GM12865 (cell line): Measurements from ENCODE around the gene S100A4.

Experiments used
- DNase-seq: peaks from one replicate; pipeline ENCODE4 v3.0.0; 2010; ENCODE audit warnings: low read depth
- H3K4me3 ChIP-seq: 2 replicates; pipeline ENCODE4 v1.5.1; 2011; ENCODE audit warnings: mild to moderate bottlenecking, low read depth, low read length, control low read depth
- TF ChIP-seq, protein P1 (sequence below): IDR thresholded peaks from 2 replicates; pipeline ENCODE4 v1.5.1; 2011; ENCODE audit warnings: low read length, control low read depth, low read depth, inconsistent platforms; ENCODE audit not compliant: insufficient read depth; ENCODE audit errors: missing control alignments

The S100A4 gene

DNA sequence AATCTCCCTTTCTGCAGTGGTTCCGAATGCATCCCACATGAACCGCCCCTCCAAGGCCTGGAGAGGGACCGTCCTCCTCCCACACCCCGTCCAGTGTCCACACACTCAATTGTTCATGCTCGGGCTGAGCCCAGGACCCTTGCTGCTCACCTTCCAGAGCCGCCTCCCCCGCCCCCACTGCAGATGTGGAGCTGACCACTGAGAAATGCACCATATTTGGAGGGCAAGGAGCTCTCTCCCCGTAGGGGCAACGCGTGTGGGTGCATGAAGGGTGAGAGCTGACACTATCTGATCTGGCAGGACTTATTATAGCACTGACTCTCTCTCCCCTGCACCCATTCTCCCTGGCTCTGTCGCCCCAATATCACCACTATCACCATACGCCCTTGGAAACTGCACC, 7.5 kb upstream of the S100A4 start:
- TF ChIP-seq, protein P1, sequence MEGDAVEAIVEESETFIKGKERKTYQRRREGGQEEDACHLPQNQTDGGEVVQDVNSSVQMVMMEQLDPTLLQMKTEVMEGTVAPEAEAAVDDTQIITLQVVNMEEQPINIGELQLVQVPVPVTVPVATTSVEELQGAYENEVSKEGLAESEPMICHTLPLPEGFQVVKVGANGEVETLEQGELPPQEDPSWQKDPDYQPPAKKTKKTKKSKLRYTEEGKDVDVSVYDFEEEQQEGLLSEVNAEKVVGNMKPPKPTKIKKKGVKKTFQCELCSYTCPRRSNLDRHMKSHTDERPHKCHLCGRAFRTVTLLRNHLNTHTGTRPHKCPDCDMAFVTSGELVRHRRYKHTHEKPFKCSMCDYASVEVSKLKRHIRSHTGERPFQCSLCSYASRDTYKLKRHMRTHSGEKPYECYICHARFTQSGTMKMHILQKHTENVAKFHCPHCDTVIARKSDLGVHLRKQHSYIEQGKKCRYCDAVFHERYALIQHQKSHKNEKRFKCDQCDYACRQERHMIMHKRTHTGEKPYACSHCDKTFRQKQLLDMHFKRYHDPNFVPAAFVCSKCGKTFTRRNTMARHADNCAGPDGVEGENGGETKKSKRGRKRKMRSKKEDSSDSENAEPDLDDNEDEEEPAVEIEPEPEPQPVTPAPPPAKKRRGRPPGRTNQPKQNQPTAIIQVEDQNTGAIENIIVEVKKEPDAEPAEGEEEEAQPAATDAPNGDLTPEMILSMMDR = no peak
- H3K4me3 ChIP-seq = no peak overlapping the region
- DNase-seq = no peak

DNA sequence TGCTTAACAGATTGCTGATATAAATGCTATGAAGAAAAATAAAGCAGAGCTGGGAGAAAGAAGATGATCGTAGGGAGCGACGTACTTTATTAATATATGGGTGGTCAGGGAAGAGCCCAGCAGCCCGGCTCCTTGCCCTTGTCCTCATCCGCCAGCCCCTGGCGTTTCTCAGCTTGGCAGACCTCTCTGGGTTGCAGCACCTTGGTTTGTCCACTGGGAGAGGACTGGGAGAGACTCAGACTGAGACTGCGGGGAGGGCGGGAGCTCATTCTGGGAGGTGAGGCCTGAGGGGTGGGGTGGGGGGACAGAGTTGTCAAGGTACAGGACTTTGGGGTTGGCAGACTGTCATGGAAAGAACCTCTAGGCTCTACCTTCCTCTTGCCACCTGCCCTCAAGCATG, 6.7 kb upstream of the S100A4 start:
- DNase-seq = no peak
- no peak overlapping the region for H3K4me3 ChIP-seq
- TF ChIP-seq, protein P1 = no peak

DNA sequence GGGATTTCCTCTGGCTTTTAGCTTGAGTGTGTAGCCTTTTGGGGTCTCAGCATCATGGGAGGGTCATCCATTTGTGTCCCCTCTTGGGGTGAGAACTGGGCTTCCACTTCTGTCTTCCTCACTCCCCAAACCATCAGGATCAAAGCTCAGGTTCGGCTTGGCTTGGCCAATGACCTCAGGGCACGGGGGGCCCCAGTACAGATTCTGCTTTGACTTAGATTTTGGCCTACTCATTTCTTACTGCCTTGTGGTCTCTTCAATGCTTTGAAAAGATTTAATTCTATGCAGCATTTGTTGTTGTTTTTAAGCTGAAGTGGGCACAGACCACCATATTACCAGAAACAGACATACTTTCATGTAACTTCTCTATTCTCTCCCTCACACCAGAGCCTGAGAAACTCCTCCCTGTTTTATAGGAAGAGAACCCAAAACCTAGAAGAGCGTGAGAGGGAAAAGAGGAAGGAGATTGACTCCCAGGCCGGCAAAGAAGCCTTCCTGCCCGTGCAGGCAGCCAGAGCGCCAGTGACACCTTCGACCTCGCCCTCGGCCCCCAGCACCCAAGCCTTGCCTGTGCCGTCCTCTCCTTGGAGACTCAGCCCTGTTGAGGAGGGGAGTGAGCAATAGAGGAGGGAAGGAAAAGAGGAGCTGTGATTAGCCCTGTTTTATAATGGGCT, 5.4 kb upstream of the S100A4 start:
- H3K4me3 ChIP-seq = no peak overlapping the region
- TF ChIP-seq, protein P1 = no peak
- no peak for DNase-seq

DNA sequence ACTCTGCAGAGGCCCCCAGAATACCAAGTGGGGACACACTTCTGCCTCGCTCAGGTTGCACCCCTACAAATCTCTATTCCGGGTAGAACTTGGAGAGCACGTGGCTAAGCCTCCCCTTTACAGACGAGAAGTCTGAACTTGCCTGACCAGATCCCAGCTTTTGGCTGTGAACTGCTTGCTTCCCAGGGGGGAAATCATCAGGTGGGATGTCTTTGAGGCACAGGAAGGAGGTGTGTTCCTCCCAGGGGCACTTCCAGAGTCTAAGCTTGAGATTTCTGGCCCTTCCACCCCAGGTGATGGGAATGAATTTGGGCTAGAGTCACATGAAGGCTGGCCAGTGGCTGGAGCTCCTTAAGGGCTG, 4.8 kb upstream of the S100A4 start:
- H3K4me3 ChIP-seq = no peak overlapping the region
- TF ChIP-seq, protein P1 = no peak
- no peak for DNase-seq

DNA sequence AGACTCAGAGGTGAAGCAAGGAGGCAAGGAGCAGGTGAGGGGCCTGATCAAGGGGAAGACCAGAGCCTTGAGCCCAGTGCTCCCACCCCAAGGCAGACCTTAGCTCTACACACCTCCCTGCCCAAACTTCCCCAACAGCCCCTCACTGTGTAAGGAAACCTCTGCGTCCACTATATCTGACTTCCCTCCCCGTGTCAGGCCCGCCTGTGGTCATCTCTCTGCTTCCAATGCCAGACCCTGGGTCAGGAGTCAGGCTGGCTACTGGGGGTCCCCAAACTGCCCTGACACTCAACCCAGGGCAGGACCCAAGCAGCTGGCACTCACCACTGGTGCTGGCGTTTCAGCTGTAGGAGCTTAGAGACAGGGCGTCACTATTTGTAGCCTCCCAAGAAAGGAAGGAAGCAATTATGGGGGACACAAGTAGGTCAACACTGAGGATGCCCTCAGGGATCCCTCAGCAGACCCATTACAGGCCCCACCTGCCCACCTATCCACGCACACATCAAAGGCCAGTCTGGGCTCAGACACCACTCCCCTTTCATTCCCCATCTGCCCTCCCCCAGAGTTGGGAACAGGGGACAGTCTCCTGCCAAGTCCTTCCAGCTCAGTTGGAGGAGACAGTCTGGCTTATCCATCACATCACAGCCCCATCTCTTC, 4.3 kb upstream of the S100A4 start:
- H3K4me3 ChIP-seq = no peak overlapping the region

DNA sequence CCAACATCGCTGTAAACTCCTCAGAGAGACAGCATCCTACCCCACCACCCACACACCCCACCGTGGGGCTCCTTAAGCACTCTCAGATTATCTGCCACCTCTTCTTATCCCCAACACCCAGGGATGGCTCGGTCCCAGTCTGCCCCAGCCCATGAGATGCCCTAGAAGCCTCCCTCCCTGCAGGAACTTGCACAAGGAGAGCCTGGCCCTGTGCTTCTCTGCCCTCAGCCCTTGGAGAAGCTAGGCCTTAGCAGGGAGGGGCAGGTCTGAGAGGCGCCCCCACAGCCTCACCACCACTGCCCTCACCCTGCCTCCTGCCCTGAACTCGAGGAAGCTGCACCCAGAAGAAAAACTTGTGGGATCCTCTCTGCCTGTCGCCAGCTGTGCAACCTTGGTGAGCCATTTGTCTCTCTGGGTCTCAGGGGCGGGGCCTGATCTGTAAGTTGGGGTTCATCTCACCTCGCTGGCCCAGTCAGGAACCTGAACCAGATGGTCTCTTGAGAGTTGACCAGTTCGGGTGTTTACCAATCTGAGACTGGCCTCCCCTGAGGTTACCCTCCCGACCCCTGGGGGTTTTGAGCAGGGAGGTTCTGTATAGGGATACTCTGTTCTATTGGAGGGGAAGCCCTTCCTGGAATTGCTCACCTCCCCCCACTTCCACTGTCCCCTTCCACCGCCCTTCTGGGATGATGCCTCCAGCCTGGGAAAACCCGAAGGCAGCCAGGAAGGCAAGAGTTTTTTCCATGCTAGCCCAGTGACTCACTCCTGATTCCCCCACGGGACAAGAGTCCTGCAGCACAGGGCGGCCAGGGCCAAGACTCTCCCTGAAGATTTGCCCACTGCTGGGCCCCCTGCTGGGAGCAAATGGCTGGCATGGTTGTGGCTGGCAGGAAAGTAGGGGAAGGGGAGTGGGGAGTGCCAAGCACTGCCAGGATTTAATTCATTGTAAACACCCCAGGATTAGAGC, 3.4 kb upstream of the S100A4 start, which contains the start of gene S100A3:
TSS of gene S100A3 (minus strand) at position 537 of the 967 bp plus-strand sequence. CDS start 773 bp downstream, outside the sequence.
- no peak for DNase-seq
- no peak within 1 kb of the TSS for H3K4me3 ChIP-seq

More for the DNA sequence above, 4.3 kb upstream of the S100A4 start:
- no peak for DNase-seq
- TF ChIP-seq, protein P1 = no peak

More for the DNA sequence above, 3.4 kb upstream of the S100A4 start, which contains the start of gene S100A3:
- TF ChIP-seq, protein P1 = no peak
